IPS-18a (cell line): ENCODE data around the gene RFPL4A.

Source experiments
- H3K27ac ChIP-seq: one replicate; pipeline ENCODE4 v1.5.1; 2013; ENCODE audit warnings: low read length
- H3K27me3 ChIP-seq: one replicate; pipeline ENCODE4 v1.6.1; 2013; ENCODE audit warnings: mild to moderate bottlenecking, low read length; ENCODE audit not compliant: control insufficient read depth, insufficient read depth
- H3K36me3 ChIP-seq: one replicate; pipeline ENCODE4 v1.6.1; 2013; ENCODE audit warnings: low read depth, low read length; ENCODE audit not compliant: control insufficient read depth
- H3K4me1 ChIP-seq: one replicate; pipeline ENCODE4 v1.6.1; 2013; ENCODE audit warnings: low read depth, low read length; ENCODE audit not compliant: control insufficient read depth
- H3K4me3 ChIP-seq: one replicate; pipeline ENCODE4 v1.5.1; 2013; ENCODE audit warnings: low read length
- H3K9ac ChIP-seq: one replicate; pipeline ENCODE4 v1.6.1; 2013; ENCODE audit warnings: mild to moderate bottlenecking, low read length, moderate library complexity
- H3K9me3 ChIP-seq: one replicate; pipeline ENCODE4 v1.6.1; 2013; ENCODE audit warnings: low read depth, low read length; ENCODE audit not compliant: control insufficient read depth

Gene RFPL4A

GRCh38 chr19:55809381-55810058 is 50.6 kb downstream of the RFPL4A start:
- no peaks in the 10 kb centered on the region for H3K27me3 ChIP-seq
- H3K9me3 ChIP-seq, result peaks cover 68% of the 10 kb centered on the region
- H3K4me3 ChIP-seq, result no peak overlapping the region
- H3K36me3 ChIP-seq, result no peaks in the 10 kb centered on the region
- no peaks in the 10 kb centered on the region for H3K4me1 ChIP-seq
- no peak overlapping the region for H3K27ac ChIP-seq
- H3K9ac ChIP-seq, result no peak overlapping the region

GRCh38 chr19:55811340-55811739 is 52.4 kb downstream of the RFPL4A start:
- no peaks in the 10 kb centered on the region for H3K36me3 ChIP-seq
- peaks cover 71% of the 10 kb centered on the region for H3K9me3 ChIP-seq
- H3K4me3 ChIP-seq, result no peak overlapping the region
- no peaks in the 10 kb centered on the region for H3K27me3 ChIP-seq
- H3K9ac ChIP-seq, result no peak overlapping the region
- H3K27ac ChIP-seq, result no peak overlapping the region
- H3K4me1 ChIP-seq, result no peaks in the 10 kb centered on the region

- H3K27me3 ChIP-seq, result no peaks in the 10 kb centered on the region
- H3K27ac ChIP-seq, result no peak overlapping the region
- no peak overlapping the region for H3K9ac ChIP-seq
- no peaks in the 10 kb centered on the region for H3K4me1 ChIP-seq
- H3K36me3 ChIP-seq, result no peaks in the 10 kb centered on the region
- peaks cover 72% of the 10 kb centered on the region for H3K9me3 ChIP-seq
- no peak overlapping the region for H3K4me3 ChIP-seq
Measured at GRCh38 chr19:55812449-55812848, 53.6 kb downstream of the RFPL4A start.
